Measurements from ENCODE around the gene RAD51B. TPM values are rescaled to one million over a fixed set of nuclear protein-coding genes. Genes with fewer than 3 reads are reported as not detected.

Gene RAD51B
- total RNA-seq, 4 donors from 2014 or later = 5.0 to 31.8 (median 20.6) TPM

GRCh38 chr14:68611599-68611998 lies 792.0 kb downstream of the RAD51B start:
- intact Hi-C loops (cut with DNase I; ENCODE audit: low total_unique reads) = no loop called here
- no peak for TF ChIP-seq EP300 (IDR thresholded peaks at IDR 0.05; ENCODE audit: low read depth)
- no peak for TF ChIP-seq POLR2A (IDR thresholded peaks at IDR 0.05)

DNA sequence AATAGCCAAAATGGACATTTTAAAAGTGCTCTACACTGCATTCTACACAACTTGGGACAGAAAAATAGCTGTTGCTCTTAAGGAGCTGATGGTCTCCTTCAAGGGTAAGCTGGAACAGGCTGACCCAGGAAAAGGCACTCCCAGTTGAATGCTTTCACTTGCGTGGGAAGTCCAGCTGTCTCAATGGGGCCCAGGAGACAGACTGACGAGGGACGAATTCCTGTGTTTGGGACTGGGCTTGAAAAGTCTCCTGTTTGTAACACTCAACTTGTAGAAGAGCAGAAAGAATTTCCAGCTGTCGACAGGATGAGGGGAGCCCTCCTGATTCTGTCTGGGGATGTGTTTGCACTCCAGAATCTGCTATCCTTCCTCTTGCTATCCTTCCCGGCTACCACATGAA lies 792.5 kb downstream of the RAD51B start:
- Histone ChIP-seq H3K4me1 (peaks cover 14 to 35% (median 22%) of the 10 kb centered on the region in 4 donors), H3K4me3 (no peak overlapping the region), H3K27ac (peak overlapping the region; percentile 35 to 63 (median 61)), H3K36me3 (no peaks in the 10 kb centered on the region), H3K27me3 (no peaks in the 10 kb centered on the region), H3K9me3 (peaks cover 29 to 32% of the 10 kb centered on the region in 2 donors)
- intact Hi-C loops (cut with DNase I; ENCODE audit: low total_unique reads) (no loop called here), in situ Hi-C loops (cut with MboI; ENCODE audit: low pct_ligation_motif_present in 1 of 4, low pct_unique_long_range_greater_than_20kb in 1 of 4, low sequenced_read_pairs in 3 of 4) (no loop called here)
- 48 to 80% methylated on average over 1 to 5 of the region's 5 CpGs for WGBS, 2 donors (ENCODE audit: low coverage in 1 of 2)
- peak in 1 of 3 donors; percentile 8 for TF ChIP-seq POLR2AphosphoS5 (IDR thresholded peaks at IDR 0.05)
- TF ChIP-seq, protein P1, sequence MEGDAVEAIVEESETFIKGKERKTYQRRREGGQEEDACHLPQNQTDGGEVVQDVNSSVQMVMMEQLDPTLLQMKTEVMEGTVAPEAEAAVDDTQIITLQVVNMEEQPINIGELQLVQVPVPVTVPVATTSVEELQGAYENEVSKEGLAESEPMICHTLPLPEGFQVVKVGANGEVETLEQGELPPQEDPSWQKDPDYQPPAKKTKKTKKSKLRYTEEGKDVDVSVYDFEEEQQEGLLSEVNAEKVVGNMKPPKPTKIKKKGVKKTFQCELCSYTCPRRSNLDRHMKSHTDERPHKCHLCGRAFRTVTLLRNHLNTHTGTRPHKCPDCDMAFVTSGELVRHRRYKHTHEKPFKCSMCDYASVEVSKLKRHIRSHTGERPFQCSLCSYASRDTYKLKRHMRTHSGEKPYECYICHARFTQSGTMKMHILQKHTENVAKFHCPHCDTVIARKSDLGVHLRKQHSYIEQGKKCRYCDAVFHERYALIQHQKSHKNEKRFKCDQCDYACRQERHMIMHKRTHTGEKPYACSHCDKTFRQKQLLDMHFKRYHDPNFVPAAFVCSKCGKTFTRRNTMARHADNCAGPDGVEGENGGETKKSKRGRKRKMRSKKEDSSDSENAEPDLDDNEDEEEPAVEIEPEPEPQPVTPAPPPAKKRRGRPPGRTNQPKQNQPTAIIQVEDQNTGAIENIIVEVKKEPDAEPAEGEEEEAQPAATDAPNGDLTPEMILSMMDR (IDR thresholded peaks at IDR 0.05) = no peak
- DNase-seq = no peak

More at GRCh38 chr14:68611599-68611998, 792.0 kb downstream of the RAD51B start:
- in situ Hi-C loops (cut with MboI; ENCODE audit: low pct_ligation_motif_present in 1 of 4, low pct_unique_long_range_greater_than_20kb in 1 of 4, low sequenced_read_pairs in 3 of 4) = no loop called here
- Histone ChIP-seq H3K4me3 (no peak overlapping the region), H3K27ac (peak overlapping the region; percentile 35 to 63 (median 61)), H3K36me3 (no peaks in the 10 kb centered on the region), H3K27me3 (no peaks in the 10 kb centered on the region), H3K9me3 (peaks cover 24 to 28% of the 10 kb centered on the region in 2 donors), H3K4me1 (peaks cover 19 to 39% (median 27%) of the 10 kb centered on the region in 4 donors)
- DNase-seq = no peak
- 34 to 54% methylated on average over 4 of the region's 4 CpGs for whole genome bisulfite sequencing, 2 donors (ENCODE audit: low coverage in 1 of 2)

DNA sequence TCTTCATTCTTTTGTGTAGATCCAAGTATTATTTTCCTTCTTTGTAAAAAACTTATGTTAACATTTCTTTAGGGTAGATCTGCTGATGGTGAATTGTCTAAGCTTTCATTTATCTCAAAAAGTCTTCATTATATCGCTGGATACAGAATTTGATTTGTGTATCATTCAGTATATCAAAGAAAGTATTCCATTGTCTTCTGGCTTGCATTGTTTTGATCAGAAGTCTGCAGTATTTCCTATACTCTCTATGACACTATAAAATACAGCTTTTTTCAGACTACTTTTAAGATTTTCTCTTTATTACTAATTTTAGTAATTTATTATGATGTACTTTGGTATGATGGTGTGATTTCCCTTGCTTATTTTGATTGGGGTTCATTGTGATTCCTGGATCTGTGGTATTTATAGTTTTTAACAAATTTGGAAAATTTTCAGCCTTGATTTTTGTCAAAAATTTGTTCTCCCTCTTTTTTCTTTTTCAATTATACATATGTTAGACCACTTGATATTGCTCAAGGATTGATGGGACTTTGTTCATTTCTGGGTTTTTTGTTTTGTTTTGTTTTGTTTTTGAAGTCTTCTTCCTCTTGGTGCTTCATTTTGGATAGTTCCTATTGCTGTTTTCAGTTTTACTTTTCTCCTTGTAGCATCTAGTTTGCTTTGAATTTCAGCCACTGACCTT lies 796.8 kb downstream of the RAD51B start:
- in situ Hi-C loops (cut with MboI; ENCODE audit: low pct_ligation_motif_present in 1 of 4, low pct_unique_long_range_greater_than_20kb in 1 of 4, low sequenced_read_pairs in 3 of 4) = no loop called here
- H3K27ac ChIP-seq = no peak overlapping the region
- no peaks in the 10 kb centered on the region for H3K27me3 ChIP-seq
- intact Hi-C loops (cut with DNase I; ENCODE audit: low total_unique reads) = no loop called here
- peaks cover 0 to 14% (median 5%) of the 10 kb centered on the region in 4 donors for H3K4me1 ChIP-seq
- DNase-seq = no peak
- no peak overlapping the region for H3K4me3 ChIP-seq
- H3K36me3 ChIP-seq = no peaks in the 10 kb centered on the region
- TF ChIP-seq POLR2A (IDR thresholded peaks at IDR 0.05) (no peak), POLR2AphosphoS5 (IDR thresholded peaks at IDR 0.05) (no peak), EP300 (IDR thresholded peaks at IDR 0.05; ENCODE audit: low read depth) (no peak)
- TF ChIP-seq, protein P1 (IDR thresholded peaks at IDR 0.05) = no peak
- 79 to 100% methylated on average over 1 of the region's 1 CpG for WGBS, 2 donors (ENCODE audit: low coverage in 1 of 2)
- H3K9me3 ChIP-seq = peaks cover 39 to 45% of the 10 kb centered on the region in 2 donors

DNA sequence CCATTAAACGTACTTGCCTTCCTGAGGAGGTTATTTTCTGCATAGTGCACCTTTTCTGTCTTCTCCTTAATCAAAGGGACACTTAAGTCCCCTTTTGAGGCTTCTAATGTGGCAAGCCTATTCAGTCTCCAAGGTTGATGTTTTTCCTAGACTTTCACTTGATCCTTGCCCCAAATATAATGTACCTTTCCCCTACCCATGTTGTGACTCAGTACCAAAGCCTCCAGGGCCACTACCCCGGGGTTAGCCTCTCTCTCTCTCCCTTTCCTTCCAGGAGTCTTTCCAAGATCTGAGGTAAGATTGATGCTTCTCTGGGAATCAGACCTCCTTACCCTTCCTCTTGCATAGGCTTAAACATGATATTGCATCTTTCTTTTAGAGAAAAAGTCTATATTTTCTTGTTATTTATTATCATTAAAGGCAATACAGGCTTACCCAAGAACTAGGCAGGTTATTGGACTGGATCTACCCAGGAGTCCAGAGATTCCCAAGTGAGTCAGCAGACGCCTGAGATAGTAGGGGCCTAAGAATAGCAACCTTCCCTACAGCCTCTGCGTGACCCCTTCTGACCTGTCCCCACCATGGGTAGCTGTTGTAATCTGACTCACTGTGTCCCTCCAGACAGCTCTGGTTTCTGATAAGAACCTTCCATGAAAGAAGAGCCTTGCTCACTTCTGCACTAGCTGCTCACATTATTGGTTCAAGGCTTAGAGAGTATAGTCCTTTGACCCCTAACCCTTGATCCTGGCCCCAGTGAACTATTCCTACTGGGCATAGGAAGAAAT lies 800.4 kb downstream of the RAD51B start:
- in situ Hi-C loops (cut with MboI; ENCODE audit: low pct_ligation_motif_present in 1 of 4, low pct_unique_long_range_greater_than_20kb in 1 of 4, low sequenced_read_pairs in 3 of 4) (no loop called here), intact Hi-C loops (cut with DNase I; ENCODE audit: low total_unique reads) (no loop called here)
- no peaks in the 10 kb centered on the region for H3K27me3 ChIP-seq
- TF ChIP-seq POLR2A (IDR thresholded peaks at IDR 0.05) (no peak), EP300 (IDR thresholded peaks at IDR 0.05; ENCODE audit: low read depth) (no peak), POLR2AphosphoS5 (IDR thresholded peaks at IDR 0.05) (no peak)
- TF ChIP-seq, protein P1 (IDR thresholded peaks at IDR 0.05) = no peak
- no peak for DNase-seq
- H3K4me1 ChIP-seq = peaks cover 0 to 7% (median 0%) of the 10 kb centered on the region in 4 donors
- H3K27ac ChIP-seq = no peak overlapping the region
- H3K9me3 ChIP-seq = peaks cover 29 to 33% of the 10 kb centered on the region in 2 donors
- H3K36me3 ChIP-seq = no peaks in the 10 kb centered on the region
- WGBS, 2 donors (ENCODE audit: low coverage in 1 of 2) = 20 to 79% methylated on average over 1 to 4 of the region's 4 CpGs
- H3K4me3 ChIP-seq = no peak overlapping the region
